ENCODE data around the gene RNF125.

RNF125 gene

GRCh38 chr18:32057624-32058165 lies 39.1 kb downstream of the RNF125 start (continued):
- TF ChIP-seq, protein P1, sequence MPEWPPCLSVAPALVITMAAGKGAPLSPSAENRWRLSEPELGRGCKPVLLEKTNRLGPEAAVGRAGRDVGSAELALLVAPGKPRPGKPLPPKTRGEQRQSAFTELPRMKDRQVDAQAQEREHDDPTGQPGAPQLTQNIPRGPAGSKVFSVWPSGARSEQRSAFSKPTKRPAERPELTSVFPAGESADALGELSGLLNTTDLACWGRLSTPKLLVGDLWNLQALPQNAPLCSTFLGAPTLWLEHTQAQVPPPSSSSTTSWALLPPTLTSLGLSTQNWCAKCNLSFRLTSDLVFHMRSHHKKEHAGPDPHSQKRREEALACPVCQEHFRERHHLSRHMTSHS (tag by site-specific recombination; IDR thresholded peaks at IDR 0.05), result no peak
- TF ChIP-seq ZBTB17 (tag by site-specific recombination; IDR thresholded peaks at IDR 0.05), result no peak
- no peak for TF ChIP-seq ZNF221 (tag by site-specific recombination; IDR thresholded peaks at IDR 0.05; ENCODE audit: borderline replicate concordance)
- TF ChIP-seq ZNF561 (tag by site-specific recombination; IDR thresholded peaks at IDR 0.05; ENCODE audit: borderline replicate concordance), result no peak

- H3K9me3 ChIP-seq (ENCODE audit: control insufficient read depth, insufficient read depth, low read depth, low read length), result no peaks in the 10 kb centered on the region
- H3K4me1 ChIP-seq (ENCODE audit: control insufficient read depth, insufficient read depth, low read length), result 0 out of 2 replicates have a peak, but pooled peaks cover 3% of the 10 kb centered on the region
- ChIA-PET CTCF (interaction anchor here (0.6 kb wide), 1 partner anchor 12 kb away, joined by 3 read pairs; no protein-coding TSS in a partner anchor), POLR2A (no interaction called here)
- no peak for TF ChIP-seq RBAK (tag by site-specific recombination; IDR thresholded peaks at IDR 0.05)
- no peak for TF ChIP-seq ZNF324 (tag by site-specific recombination; IDR thresholded peaks at IDR 0.05)
- no peak for TF ChIP-seq PATZ1 (tag by site-specific recombination; IDR thresholded peaks at IDR 0.05)
- TF ChIP-seq ZNF521 (tag by site-specific recombination; IDR thresholded peaks at IDR 0.05), result no peak
- no peak for TF ChIP-seq PRDM10 (tag by site-specific recombination; IDR thresholded peaks at IDR 0.05)
- TF ChIP-seq ZNF394 (tag by site-specific recombination; IDR thresholded peaks at IDR 0.05; ENCODE audit: borderline replicate concordance), result no peak
- TF ChIP-seq KLF10 (tag by site-specific recombination; IDR thresholded peaks at IDR 0.05), result no peak
- no peak for TF ChIP-seq YY1 (tag by site-specific recombination; IDR thresholded peaks at IDR 0.05)
- no peak for TF ChIP-seq ZNF548 (tag by site-specific recombination; IDR thresholded peaks at IDR 0.05)
- no peak for TF ChIP-seq ZNF585B (tag by site-specific recombination; IDR thresholded peaks at IDR 0.05)
- TF ChIP-seq, protein P2, sequence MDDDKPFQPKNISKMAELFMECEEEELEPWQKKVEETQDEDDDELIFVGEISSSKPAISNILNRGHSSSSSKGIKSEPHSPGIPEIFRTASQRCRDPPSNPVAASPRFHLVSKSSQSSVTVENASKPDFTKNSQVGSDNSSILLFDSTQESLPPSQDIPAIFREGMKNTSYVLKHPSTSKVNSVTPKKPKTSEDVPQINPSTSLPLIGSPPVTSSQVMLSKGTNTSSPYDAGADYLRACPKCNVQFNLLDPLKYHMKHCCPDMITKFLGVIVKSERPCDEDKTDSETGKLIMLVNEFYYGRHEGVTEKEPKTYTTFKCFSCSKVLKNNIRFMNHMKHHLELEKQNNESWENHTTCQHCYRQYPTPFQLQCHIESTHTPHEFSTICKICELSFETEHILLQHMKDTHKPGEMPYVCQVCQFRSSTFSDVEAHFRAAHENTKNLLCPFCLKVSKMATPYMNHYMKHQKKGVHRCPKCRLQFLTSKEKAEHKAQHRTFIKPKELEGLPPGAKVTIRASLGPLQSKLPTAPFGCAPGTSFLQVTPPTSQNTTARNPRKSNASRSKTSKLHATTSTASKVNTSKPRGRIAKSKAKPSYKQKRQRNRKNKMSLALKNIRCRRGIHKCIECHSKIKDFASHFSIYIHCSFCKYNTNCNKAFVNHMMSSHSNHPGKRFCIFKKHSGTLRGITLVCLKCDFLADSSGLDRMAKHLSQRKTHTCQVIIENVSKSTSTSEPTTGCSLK (tag by site-specific recombination; IDR thresholded peaks at IDR 0.05), result no peak
- no peak for TF ChIP-seq ZNF24 (tag by site-specific recombination; IDR thresholded peaks at IDR 0.05)
- no peak for TF ChIP-seq WT1 (tag by site-specific recombination; IDR thresholded peaks at IDR 0.05)
- H3K4me3 ChIP-seq (ENCODE audit: low read depth, low read length), result no peak overlapping the region
- no peaks in the 10 kb centered on the region for H3K36me3 ChIP-seq (ENCODE audit: control insufficient read depth in 2 of 2, insufficient read depth in 1 of 2, low read length in 2 of 2)
- no peak overlapping the region for H3K27ac ChIP-seq (ENCODE audit: extremely low read depth, low read depth, low read length)
These were observed 41.4 kb downstream of the RNF125 start for GRCh38 chr18:32060026-32060425.

Data from HEK293 (cell line).